ENCODE data around the gene KCNQ1.

Gene KCNQ1

DNA sequence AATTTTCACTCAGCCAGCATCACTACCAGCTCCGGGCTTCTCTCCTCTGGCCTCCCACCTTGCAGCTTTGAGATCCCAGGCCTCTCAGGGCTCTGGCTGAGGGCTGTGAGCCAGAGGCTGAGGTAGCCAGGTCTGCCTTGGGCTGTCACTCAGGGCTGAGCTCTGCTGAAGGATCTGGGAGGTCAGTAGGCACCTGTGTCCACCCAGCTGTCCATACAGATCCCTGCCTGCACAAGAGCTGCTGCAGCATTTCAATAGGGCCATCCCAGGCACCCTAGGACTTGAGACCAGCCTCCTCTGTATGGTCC lies 242.4 kb downstream of the KCNQ1 start:
- TF ChIP-seq, protein P1, sequence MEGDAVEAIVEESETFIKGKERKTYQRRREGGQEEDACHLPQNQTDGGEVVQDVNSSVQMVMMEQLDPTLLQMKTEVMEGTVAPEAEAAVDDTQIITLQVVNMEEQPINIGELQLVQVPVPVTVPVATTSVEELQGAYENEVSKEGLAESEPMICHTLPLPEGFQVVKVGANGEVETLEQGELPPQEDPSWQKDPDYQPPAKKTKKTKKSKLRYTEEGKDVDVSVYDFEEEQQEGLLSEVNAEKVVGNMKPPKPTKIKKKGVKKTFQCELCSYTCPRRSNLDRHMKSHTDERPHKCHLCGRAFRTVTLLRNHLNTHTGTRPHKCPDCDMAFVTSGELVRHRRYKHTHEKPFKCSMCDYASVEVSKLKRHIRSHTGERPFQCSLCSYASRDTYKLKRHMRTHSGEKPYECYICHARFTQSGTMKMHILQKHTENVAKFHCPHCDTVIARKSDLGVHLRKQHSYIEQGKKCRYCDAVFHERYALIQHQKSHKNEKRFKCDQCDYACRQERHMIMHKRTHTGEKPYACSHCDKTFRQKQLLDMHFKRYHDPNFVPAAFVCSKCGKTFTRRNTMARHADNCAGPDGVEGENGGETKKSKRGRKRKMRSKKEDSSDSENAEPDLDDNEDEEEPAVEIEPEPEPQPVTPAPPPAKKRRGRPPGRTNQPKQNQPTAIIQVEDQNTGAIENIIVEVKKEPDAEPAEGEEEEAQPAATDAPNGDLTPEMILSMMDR (IDR thresholded peaks at IDR 0.05; ENCODE audit: poor library complexity, severe bottlenecking): no peak
- H3K27me3 ChIP-seq (ENCODE audit: insufficient read depth, poor library complexity, severe bottlenecking): no peaks in the 10 kb centered on the region
- no peak overlapping the region for H3K4me3 ChIP-seq (ENCODE audit: severe bottlenecking)
- ATAC-seq (ENCODE audit: low read depth) (no peak; the same call in 2 of the 3 replicates), DNase-seq (ENCODE audit: low spot score) (peak; percentile 9)
- no peaks in the 10 kb centered on the region for H3K9me3 ChIP-seq (ENCODE audit: severe bottlenecking)
- no peaks in the 10 kb centered on the region for H3K4me1 ChIP-seq (ENCODE audit: insufficient read depth, poor library complexity, severe bottlenecking)
- H3K36me3 ChIP-seq (ENCODE audit: low read depth): no peaks in the 10 kb centered on the region
- H3K27ac ChIP-seq (ENCODE audit: poor library complexity, severe bottlenecking): no peak overlapping the region

DNA sequence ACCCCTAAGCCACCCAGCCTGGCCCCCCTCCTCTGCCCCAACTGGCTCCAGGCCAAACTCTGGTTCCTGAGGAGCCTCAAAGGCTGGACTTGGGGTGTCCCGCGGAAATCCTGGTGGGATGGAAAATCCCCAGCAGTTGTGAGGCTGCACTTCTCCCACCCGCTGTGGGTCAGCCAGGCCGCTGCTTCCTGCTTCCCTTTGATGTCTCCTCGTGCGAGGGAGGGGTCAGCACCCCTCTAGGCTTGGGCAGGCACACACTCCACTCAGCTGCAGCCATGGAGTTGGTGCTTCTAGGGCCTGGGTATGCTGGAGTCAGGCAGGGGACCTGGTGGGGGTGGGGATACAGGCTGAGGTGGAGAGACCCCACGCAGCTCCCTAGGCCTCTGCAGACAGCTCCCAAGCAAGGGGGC lies 243.0 kb downstream of the KCNQ1 start:
- TF ChIP-seq, protein P1 (IDR thresholded peaks at IDR 0.05; ENCODE audit: poor library complexity, severe bottlenecking): no peak
- Histone ChIP-seq H3K36me3 (ENCODE audit: low read depth) (no peaks in the 10 kb centered on the region), H3K9me3 (ENCODE audit: severe bottlenecking) (no peaks in the 10 kb centered on the region), H3K27ac (ENCODE audit: poor library complexity, severe bottlenecking) (no peak overlapping the region), H3K4me3 (ENCODE audit: severe bottlenecking) (no peak overlapping the region), H3K27me3 (ENCODE audit: insufficient read depth, poor library complexity, severe bottlenecking) (no peaks in the 10 kb centered on the region), H3K4me1 (ENCODE audit: insufficient read depth, poor library complexity, severe bottlenecking) (no peaks in the 10 kb centered on the region)
- ATAC-seq (ENCODE audit: low read depth): no peak
- DNase-seq (ENCODE audit: low spot score): peak; percentile 41

DNA sequence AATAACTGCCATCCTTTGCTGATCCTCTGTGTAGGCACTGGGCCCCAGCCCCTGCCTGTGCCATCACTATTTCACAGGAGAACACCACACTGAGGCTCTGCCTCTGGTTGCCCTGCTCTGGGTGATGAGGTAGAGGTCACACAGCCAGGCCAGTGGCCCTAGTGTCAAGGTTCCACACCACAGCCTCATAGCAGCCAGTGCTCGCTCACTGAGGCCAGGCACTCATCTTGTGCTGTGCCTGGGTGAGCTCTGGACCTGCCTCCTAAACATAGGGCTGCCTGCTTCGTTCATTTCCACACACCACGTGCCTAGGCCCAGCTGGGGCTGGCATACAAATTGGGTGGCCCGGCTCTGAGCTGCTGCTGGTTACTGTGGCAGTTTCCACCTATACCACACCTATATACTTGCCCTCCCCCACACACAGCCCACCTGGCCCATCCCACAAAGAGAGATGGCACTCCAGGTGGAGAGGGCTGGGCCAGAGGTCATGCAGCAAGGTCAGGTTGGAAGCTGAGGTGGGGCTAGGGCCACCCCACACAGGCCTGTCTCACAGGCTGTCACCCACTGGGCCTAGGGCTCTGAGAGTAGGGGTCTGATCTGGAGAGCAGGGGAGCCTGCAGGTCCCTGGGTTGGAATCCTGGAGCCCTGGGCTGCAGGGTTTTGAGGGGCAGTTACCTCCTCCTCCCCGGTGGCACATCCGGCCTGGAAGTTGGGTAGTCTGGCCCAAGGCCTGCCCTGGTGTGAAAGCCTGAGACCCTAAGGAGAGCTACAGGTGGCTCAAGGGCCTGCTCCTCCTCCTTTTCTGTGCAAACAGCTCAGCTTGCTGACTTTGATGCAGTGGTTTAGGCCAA lies 243.8 kb downstream of the KCNQ1 start:
- no peaks in the 10 kb centered on the region for H3K27me3 ChIP-seq (ENCODE audit: insufficient read depth, poor library complexity, severe bottlenecking)
- no peaks in the 10 kb centered on the region for H3K36me3 ChIP-seq (ENCODE audit: low read depth)
- no peaks in the 10 kb centered on the region for H3K4me1 ChIP-seq (ENCODE audit: insufficient read depth, poor library complexity, severe bottlenecking)
- TF ChIP-seq, protein P1 (IDR thresholded peaks at IDR 0.05; ENCODE audit: poor library complexity, severe bottlenecking): no peak
- H3K4me3 ChIP-seq (ENCODE audit: severe bottlenecking): no peak overlapping the region
- ATAC-seq (ENCODE audit: low read depth) (no peak), DNase-seq (ENCODE audit: low spot score) (peak; percentile 40)
- no peak overlapping the region for H3K27ac ChIP-seq (ENCODE audit: poor library complexity, severe bottlenecking)
- no peaks in the 10 kb centered on the region for H3K9me3 ChIP-seq (ENCODE audit: severe bottlenecking)

DNA sequence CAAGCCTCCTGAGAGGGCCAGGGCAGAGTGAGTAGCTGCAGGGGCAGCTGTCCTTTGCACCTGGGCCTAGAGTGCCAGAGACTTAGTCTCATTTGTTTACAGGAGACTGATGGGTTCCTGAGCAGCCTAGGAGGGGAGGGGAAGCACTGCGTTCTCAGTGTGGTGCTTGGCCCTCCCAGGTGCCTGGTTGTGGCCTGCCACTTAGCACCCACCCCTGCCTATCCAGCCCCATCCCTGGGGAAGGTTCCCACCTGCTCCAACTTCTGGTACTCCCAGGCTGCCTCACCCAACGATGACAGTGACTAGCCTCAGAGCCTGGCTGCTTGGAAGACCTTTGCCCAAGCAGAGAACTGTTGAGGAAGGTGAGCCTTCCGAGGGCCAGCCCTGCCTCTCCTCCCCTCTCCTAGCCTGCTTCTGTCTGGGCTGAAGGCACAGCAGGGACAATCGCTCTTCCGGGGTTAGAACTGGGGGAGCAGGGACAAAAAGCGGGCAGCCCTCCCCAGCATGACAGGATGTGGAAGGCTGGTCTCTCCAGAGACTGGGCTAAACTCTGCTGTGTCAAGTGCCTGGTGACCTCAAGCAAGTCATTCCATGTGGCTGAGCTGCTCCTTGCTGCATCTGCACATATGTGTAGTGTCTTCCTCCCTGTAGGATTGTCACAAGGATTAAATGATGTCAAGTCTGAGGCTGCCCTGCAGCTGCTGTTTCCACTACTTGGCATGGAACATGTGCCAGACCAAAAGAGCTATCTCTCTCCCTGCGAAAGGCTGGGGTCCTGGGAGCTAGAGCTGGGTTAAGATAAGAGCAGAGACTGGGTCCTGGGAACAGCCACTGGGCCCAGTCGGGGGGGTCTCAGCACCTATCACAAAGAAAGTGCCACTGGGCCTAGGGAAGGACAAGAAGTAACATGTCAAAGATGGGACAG lies 245.1 kb downstream of the KCNQ1 start:
- peak; percentile 27 for DNase-seq (ENCODE audit: low spot score)

More for the DNA sequence above, 245.1 kb downstream of the KCNQ1 start:
- no peaks in the 10 kb centered on the region for H3K36me3 ChIP-seq (ENCODE audit: low read depth)
- H3K27ac ChIP-seq (ENCODE audit: poor library complexity, severe bottlenecking): no peak overlapping the region
- ATAC-seq (ENCODE audit: low read depth): no peak
- H3K27me3 ChIP-seq (ENCODE audit: insufficient read depth, poor library complexity, severe bottlenecking): no peaks in the 10 kb centered on the region
- TF ChIP-seq, protein P1 (IDR thresholded peaks at IDR 0.05; ENCODE audit: poor library complexity, severe bottlenecking): no peak
- H3K4me1 ChIP-seq (ENCODE audit: insufficient read depth, poor library complexity, severe bottlenecking): no peaks in the 10 kb centered on the region
- H3K9me3 ChIP-seq (ENCODE audit: severe bottlenecking): no peaks in the 10 kb centered on the region
- H3K4me3 ChIP-seq (ENCODE audit: severe bottlenecking): no peak overlapping the region
